HEK293 (cell line): ENCODE data around the gene PSTPIP2.
"Not testable (repeated sequence)": the region's sequence is repeated elsewhere in the genome, so short reads cannot be mapped to it uniquely, and the experiment has no call there.

ENCODE experiments used
- CTCF ChIA-PET: fragments of 350-600 bp; formaldehyde crosslinking; extraction: SDS; loops from one replicate; lab custom pipeline; 2021; ENCODE audit warnings: antibody characterized with exemption; lab: Yijun Ruan, JAX
- POLR2A ChIA-PET: fragments of 300-600 bp; formaldehyde crosslinking; extraction: SDS; loops from one replicate; lab custom pipeline; 2020; ENCODE audit warnings: antibody characterized with exemption, inconsistent platforms; lab: Yijun Ruan, JAX
- H3K27ac ChIP-seq: fragments of 200-500 bp; sonication (Bioruptor generic); 2 replicates; pipeline ENCODE4 v1.5.1; 2014; ENCODE audit warnings: low read depth, low read length, control low read depth, inconsistent platforms; ENCODE audit errors: extremely low read depth
- H3K36me3 ChIP-seq, 2 experiments: fragments of 200-500 bp in 1 of 2; sonication (Bioruptor generic) in 1 of 2; 1 replicate in 1 of 2; 2 replicates in 1 of 2; pipeline ENCODE4 v1.5.1; 2014 to 2017; ENCODE audit warnings: inconsistent platforms in 2 of 2, low read length in 2 of 2; ENCODE audit not compliant: control insufficient read depth in 2 of 2, insufficient read depth in 1 of 2
- H3K4me1 ChIP-seq: fragments of 200-500 bp; sonication (Bioruptor generic); 2 replicates; pipeline ENCODE4 v1.5.1; 2014; ENCODE audit warnings: mild to moderate bottlenecking, low read length, inconsistent platforms; ENCODE audit not compliant: control insufficient read depth, insufficient read depth
- H3K4me3 ChIP-seq: 2 replicates; pipeline ENCODE4 v1.5.1; 2011; ENCODE audit warnings: low read depth, mild to moderate bottlenecking, control low read depth, low read length, moderate library complexity
- H3K9me3 ChIP-seq: fragments of 200-500 bp; sonication (Bioruptor generic); 2 replicates; pipeline ENCODE4 v1.5.1; 2014; ENCODE audit warnings: low read depth, low read length, inconsistent platforms; ENCODE audit not compliant: control insufficient read depth, insufficient read depth
- ELK4 ChIP-seq: IDR thresholded peaks from 2 replicates; pipeline ENCODE4 v1.6.1; 2011; ENCODE audit warnings: mild to moderate bottlenecking, low read depth, low read length, borderline replicate concordance
- TSHZ1 ChIP-seq: fragments of 450-650 bp; formaldehyde crosslinking; IDR thresholded peaks from 2 replicates; pipeline ENCODE4 v1.5.1; 2016; ENCODE audit warnings: missing biosample characterization, missing genetic modification characterization, borderline replicate concordance
- ZBTB48 ChIP-seq: fragments of 450-650 bp; formaldehyde crosslinking; IDR thresholded peaks from 2 replicates; pipeline ENCODE4 v1.5.1; 2016; ENCODE audit warnings: missing biosample characterization, missing genetic modification characterization
- ZNF138 ChIP-seq: fragments of 450-650 bp; formaldehyde crosslinking; IDR thresholded peaks from 2 replicates; pipeline ENCODE4 v1.5.1; 2016; ENCODE audit warnings: missing biosample characterization, missing genetic modification characterization, borderline replicate concordance
- ZNF16 ChIP-seq: fragments of 450-650 bp; formaldehyde crosslinking; IDR thresholded peaks from 2 replicates; pipeline ENCODE4 v1.5.1; 2016; ENCODE audit warnings: low read depth, missing biosample characterization, missing genetic modification characterization
- ZNF211 ChIP-seq: fragments of 450-650 bp; formaldehyde crosslinking; IDR thresholded peaks from 2 replicates; pipeline ENCODE4 v1.5.1; 2016; ENCODE audit warnings: low read depth, missing biosample characterization, missing genetic modification characterization
- ZNF221 ChIP-seq: fragments of 450-650 bp; formaldehyde crosslinking; IDR thresholded peaks from 2 replicates; pipeline ENCODE4 v1.5.1; 2017; ENCODE audit warnings: missing biosample characterization, missing genetic modification characterization, borderline replicate concordance
- ZNF394 ChIP-seq: fragments of 450-650 bp; formaldehyde crosslinking; IDR thresholded peaks from 2 replicates; pipeline ENCODE4 v1.5.1; 2016; ENCODE audit warnings: missing biosample characterization, missing genetic modification characterization, mild to moderate bottlenecking, moderate library complexity, borderline replicate concordance
- ZNF426 ChIP-seq: fragments of 450-650 bp; formaldehyde crosslinking; IDR thresholded peaks from 2 replicates; pipeline ENCODE4 v1.5.1; 2017; ENCODE audit warnings: missing biosample characterization, missing genetic modification characterization, mild to moderate bottlenecking, inconsistent platforms, moderate library complexity
- ZNF544 ChIP-seq: fragments of 450-650 bp; formaldehyde crosslinking; IDR thresholded peaks from 2 replicates; pipeline ENCODE4 v1.5.0; 2017; ENCODE audit warnings: missing biosample characterization, missing genetic modification characterization
- ZNF596 ChIP-seq: fragments of 450-650 bp; IDR thresholded peaks from 2 replicates; pipeline ENCODE4 v1.5.0; 2018; ENCODE audit warnings: missing biosample characterization, mild to moderate bottlenecking, missing genetic modification characterization, moderate library complexity
- ZNF629 ChIP-seq: fragments of 450-650 bp; formaldehyde crosslinking; IDR thresholded peaks from 2 replicates; pipeline ENCODE4 v1.5.1; 2017; ENCODE audit warnings: missing biosample characterization, missing genetic modification characterization
- TF ChIP-seq, protein P1 (sequence below): fragments of 450-650 bp; formaldehyde crosslinking; IDR thresholded peaks from 2 replicates; pipeline ENCODE4 v1.5.1; 2016; ENCODE audit warnings: missing biosample characterization, missing genetic modification characterization
- TF ChIP-seq, protein P2 (sequence below): fragments of 450-650 bp; formaldehyde crosslinking; IDR thresholded peaks from 2 replicates; pipeline ENCODE4 v1.5.1; 2017; ENCODE audit warnings: missing biosample characterization, missing genetic modification characterization

Gene PSTPIP2

DNA sequence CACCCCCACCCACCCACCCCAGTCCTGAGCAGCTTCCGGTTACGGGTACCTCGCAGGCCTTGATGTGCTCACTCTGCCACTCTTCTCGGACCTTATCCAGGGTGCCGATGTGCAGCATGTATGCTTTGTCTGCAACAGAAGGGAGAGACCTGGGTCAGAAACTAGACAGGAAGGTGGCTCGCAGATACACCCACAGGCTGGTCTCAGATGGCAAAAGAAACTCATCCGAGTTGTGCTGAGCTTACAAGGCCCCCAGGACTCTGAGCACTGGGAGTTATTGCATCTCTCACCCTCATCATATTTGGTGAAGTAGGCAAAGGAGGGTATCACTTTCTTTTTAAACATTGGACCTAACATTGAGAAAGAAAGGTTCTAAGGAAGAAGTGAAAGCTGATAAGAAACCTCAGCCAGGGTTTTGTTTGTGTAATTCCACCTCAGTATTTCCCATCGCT, 74.3 kb downstream of the PSTPIP2 start:
- H3K4me1 ChIP-seq = no peaks in the 10 kb centered on the region; the same call in 1 of the 2 replicates
- no peaks in the 10 kb centered on the region; a peak in 1 of 3 replicates for H3K36me3 ChIP-seq
- H3K4me3 ChIP-seq = no peak overlapping the region
- H3K27ac ChIP-seq = no peak overlapping the region
- no peaks in the 10 kb centered on the region for H3K9me3 ChIP-seq
- TF ChIP-seq, protein P1, sequence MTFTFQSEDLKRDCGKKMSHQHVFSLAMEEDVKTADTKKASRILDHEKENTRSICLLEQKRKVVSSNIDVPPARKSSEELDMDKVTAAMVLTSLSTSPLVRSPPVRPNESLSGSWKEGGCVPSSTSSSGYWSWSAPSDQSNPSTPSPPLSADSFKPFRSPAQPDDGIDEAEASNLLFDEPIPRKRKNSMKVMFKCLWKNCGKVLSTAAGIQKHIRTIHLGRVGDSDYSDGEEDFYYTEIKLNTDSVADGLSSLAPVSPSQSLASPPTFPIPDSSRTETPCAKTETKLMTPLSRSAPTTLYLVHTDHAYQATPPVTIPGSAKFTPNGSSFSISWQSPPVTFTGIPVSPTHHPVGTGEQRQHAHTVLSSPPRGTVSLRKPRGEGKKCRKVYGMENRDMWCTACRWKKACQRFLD (tag by site-specific recombination) = no peak
- TF ChIP-seq ZNF221 (tag by site-specific recombination) (no peak), ZNF544 (tag by site-specific recombination) (no peak), ZNF211 (tag by site-specific recombination) (no peak), ZNF596 (tag by site-specific recombination) (no peak)
- TF ChIP-seq, protein P2, sequence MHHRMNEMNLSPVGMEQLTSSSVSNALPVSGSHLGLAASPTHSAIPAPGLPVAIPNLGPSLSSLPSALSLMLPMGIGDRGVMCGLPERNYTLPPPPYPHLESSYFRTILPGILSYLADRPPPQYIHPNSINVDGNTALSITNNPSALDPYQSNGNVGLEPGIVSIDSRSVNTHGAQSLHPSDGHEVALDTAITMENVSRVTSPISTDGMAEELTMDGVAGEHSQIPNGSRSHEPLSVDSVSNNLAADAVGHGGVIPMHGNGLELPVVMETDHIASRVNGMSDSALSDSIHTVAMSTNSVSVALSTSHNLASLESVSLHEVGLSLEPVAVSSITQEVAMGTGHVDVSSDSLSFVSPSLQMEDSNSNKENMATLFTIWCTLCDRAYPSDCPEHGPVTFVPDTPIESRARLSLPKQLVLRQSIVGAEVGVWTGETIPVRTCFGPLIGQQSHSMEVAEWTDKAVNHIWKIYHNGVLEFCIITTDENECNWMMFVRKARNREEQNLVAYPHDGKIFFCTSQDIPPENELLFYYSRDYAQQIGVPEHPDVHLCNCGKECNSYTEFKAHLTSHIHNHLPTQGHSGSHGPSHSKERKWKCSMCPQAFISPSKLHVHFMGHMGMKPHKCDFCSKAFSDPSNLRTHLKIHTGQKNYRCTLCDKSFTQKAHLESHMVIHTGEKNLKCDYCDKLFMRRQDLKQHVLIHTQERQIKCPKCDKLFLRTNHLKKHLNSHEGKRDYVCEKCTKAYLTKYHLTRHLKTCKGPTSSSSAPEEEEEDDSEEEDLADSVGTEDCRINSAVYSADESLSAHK (tag by site-specific recombination) = no peak
- CTCF ChIA-PET = no interaction called here
- POLR2A ChIA-PET = no interaction called here

GRCh38 chr18:45995461-45995860, 76.6 kb downstream of the PSTPIP2 start:
- Histone ChIP-seq H3K36me3 (peaks cover 0 to 9% of the 10 kb centered on the region in 2 experiments; a peak in 2 of 3 replicates), H3K9me3 (no peaks in the 10 kb centered on the region), H3K4me3 (no peak overlapping the region), H3K27ac (no peak overlapping the region), H3K4me1 (no peaks in the 10 kb centered on the region; the same call in 1 of the 2 replicates)
- TF ChIP-seq ELK4 (no peak), ZNF16 (no peak), ZNF138 (tag by site-specific recombination) (no peak)
- ChIA-PET POLR2A (no interaction called here), CTCF (no interaction called here)

- H3K4me3 ChIP-seq = no peak overlapping the region
- no peaks in the 10 kb centered on the region for H3K9me3 ChIP-seq
- no peak for TF ChIP-seq ZBTB48 (tag by site-specific recombination)
- TF ChIP-seq ZNF629 (tag by site-specific recombination) = peak; percentile 62
- TF ChIP-seq ZNF426 (tag by site-specific recombination) = no peak
- TF ChIP-seq ZNF394 = no peak
- TF ChIP-seq TSHZ1 (tag by site-specific recombination) = no peak
- TF ChIP-seq, all 188 proteins: peak for 1
- POLR2A ChIA-PET = no interaction called here
- H3K4me1 ChIP-seq = no peaks in the 10 kb centered on the region; the same call in 1 of the 2 replicates
- H3K27ac ChIP-seq = no peak overlapping the region
- CTCF ChIA-PET = interaction anchor here (1.8 kb wide), 1 partner anchor 9 kb away, joined by 6 read pairs; no protein-coding TSS in a partner anchor
- peaks cover 4 to 23% of the 10 kb centered on the region in 2 experiments for H3K36me3 ChIP-seq
These were observed 78.6 kb downstream of the PSTPIP2 start for GRCh38 chr18:45993438-45993837.

DNA sequence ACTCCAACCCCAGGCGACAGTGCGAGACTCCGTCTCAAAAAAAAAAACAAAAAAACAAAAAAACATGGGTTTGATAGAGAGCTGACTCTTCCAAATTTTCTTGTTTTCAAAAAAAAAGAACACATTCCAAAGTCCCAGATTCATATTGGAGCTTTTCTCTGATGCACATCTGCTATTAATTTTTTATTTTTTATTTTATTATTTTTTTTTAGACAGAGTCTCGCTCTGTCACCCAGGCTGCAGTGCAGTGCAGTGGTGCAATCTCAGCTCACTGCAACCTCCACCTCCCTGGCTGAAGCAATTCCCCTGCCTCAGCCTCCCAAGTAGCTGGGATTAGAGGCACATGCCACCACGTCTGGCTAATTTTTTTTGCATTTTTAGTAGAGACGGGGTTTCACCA, 79.5 kb downstream of the PSTPIP2 start:
- peaks cover 4 to 29% of the 10 kb centered on the region in 2 experiments for H3K36me3 ChIP-seq
- POLR2A ChIA-PET, H3K27ac ChIP-seq, H3K4me1 ChIP-seq, H3K4me3 ChIP-seq, H3K9me3 ChIP-seq: not testable (repeated sequence)
- CTCF ChIA-PET = interaction anchor here (0.7 to 1.2 kb wide), 2 partner anchors 77 to 81 kb away, joined by 3 read pairs; no protein-coding TSS in a partner anchor
